Neutrophil (primary cell): ENCODE measurements around the gene FOXI2.

Experiments used
- H3K27ac ChIP-seq: fragments of 200-600 bp; sonication (generic); 2 replicates; pipeline ENCODE4 v1.5.1; 2016; ENCODE audit warnings: mild to moderate bottlenecking, moderate library complexity
- H3K27me3 ChIP-seq: fragments of 200-600 bp; sonication (generic); 2 replicates; pipeline ENCODE4 v1.6.0; 2016; ENCODE audit warnings: mild to moderate bottlenecking
- H3K36me3 ChIP-seq: fragments of 200-600 bp; sonication (generic); 2 replicates; pipeline ENCODE4 v1.5.1; 2017
- H3K4me1 ChIP-seq, 2 experiments: fragments of 200-600 bp in 1 of 2; sonication (generic) in 1 of 2; 1 replicate in 1 of 2; 2 replicates in 1 of 2; pipeline versions ENCODE4 v1.5.1 to v1.6.1; 2013 to 2016; ENCODE audit warnings: low read depth in 1 of 2, low read length in 1 of 2, mild to moderate bottlenecking in 1 of 2, moderate library complexity in 1 of 2; ENCODE audit not compliant: control insufficient read depth in 1 of 2, insufficient read depth in 1 of 2
- H3K4me3 ChIP-seq, 2 experiments: fragments of 200-600 bp in 1 of 2; sonication (generic) in 1 of 2; 1 replicate in 1 of 2; 2 replicates in 1 of 2; pipeline ENCODE4 v1.5.1; 2013 to 2016; ENCODE audit warnings: low read depth in 1 of 2, low read length in 1 of 2, mild to moderate bottlenecking in 1 of 2, moderate library complexity in 1 of 2
- H3K9me3 ChIP-seq: fragments of 200-600 bp; sonication (generic); 2 replicates; pipeline ENCODE4 v1.5.1; 2016
- TF ChIP-seq, protein P1 (sequence below): fragments of 200-600 bp; sonication (generic); IDR thresholded peaks from 2 replicates; pipeline ENCODE4 v1.5.1; 2016; ENCODE audit warnings: antibody characterized with exemption

Gene FOXI2

DNA sequence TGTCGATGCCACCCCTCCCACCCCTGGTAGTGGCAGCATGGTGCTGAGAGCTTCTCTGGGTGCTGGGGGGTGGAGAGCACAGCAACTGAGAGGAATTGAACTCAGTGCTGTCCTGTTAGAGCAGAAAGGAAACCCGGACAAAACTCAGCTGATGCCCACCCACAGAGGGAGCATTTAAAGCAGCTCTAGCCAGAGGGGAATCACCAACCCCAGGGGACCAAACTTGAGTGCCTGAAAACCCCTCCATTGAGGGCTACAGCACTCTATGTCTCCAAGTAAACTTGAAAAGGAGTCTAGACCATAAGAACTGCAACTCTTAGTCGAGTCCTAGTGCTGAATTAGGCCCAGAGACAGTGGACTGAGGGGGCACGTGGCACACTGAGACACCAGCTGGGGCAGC, 16.8 kb upstream of the FOXI2 start:
- no peaks in the 10 kb centered on the region for H3K27me3 ChIP-seq
- H3K4me1 ChIP-seq = no peaks in the 10 kb centered on the region
- no peaks in the 10 kb centered on the region for H3K36me3 ChIP-seq
- no peak overlapping the region for H3K27ac ChIP-seq
- H3K9me3 ChIP-seq = no peaks in the 10 kb centered on the region
- no peak overlapping the region for H3K4me3 ChIP-seq
- TF ChIP-seq, protein P1, sequence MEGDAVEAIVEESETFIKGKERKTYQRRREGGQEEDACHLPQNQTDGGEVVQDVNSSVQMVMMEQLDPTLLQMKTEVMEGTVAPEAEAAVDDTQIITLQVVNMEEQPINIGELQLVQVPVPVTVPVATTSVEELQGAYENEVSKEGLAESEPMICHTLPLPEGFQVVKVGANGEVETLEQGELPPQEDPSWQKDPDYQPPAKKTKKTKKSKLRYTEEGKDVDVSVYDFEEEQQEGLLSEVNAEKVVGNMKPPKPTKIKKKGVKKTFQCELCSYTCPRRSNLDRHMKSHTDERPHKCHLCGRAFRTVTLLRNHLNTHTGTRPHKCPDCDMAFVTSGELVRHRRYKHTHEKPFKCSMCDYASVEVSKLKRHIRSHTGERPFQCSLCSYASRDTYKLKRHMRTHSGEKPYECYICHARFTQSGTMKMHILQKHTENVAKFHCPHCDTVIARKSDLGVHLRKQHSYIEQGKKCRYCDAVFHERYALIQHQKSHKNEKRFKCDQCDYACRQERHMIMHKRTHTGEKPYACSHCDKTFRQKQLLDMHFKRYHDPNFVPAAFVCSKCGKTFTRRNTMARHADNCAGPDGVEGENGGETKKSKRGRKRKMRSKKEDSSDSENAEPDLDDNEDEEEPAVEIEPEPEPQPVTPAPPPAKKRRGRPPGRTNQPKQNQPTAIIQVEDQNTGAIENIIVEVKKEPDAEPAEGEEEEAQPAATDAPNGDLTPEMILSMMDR = no peak

DNA sequence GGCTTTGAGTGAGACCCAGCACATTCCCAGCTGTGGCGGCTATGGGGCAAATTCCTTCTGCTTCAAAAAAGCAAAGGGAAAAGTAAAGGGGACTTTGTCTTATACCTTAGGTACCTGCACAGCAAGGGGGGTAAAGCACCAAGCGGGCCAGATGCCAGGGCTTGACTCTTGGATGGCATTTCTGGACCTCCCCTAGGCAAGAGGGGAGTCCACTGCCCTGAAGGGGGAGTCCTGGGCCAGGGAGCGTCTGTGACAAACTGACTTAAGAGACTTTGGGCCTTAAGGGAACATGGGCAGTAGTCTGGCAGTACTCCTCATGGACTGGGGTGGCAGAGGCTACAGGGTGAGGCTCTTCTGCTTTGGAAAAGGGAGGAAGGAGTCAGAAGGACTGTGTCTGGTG, 16.1 kb upstream of the FOXI2 start:
- Histone ChIP-seq H3K4me1 (no peaks in the 10 kb centered on the region), H3K36me3 (no peaks in the 10 kb centered on the region), H3K9me3 (no peaks in the 10 kb centered on the region), H3K27ac (no peak overlapping the region), H3K4me3 (no peak overlapping the region), H3K27me3 (peaks cover 7% of the 10 kb centered on the region)
- TF ChIP-seq, protein P1 = no peak

DNA sequence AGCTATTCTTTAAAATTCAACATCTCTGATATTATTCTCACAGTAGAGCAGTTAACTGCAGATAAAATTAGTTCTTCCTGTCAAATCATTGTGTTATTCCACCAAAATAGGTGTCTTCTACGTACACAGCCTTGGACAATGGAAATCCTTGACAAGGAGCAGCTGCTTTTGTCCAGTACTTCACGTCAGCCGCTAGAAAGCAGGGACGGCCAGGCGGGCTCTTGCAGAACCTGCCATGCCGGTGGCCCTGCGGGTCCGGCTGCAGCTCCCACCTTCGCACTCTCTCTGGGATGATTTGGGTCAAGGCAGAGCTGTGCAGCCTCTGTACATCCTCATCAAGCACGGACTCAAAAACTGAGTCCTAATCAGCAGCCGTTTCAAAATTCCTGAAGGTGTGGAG, 2.2 kb upstream of the FOXI2 start:
- Histone ChIP-seq H3K4me3 (no peak overlapping the region), H3K27me3 (peaks cover 82% of the 10 kb centered on the region), H3K27ac (no peak overlapping the region), H3K4me1 (no peaks in the 10 kb centered on the region), H3K36me3 (no peaks in the 10 kb centered on the region), H3K9me3 (no peaks in the 10 kb centered on the region)
- TF ChIP-seq, protein P1 = no peak

DNA sequence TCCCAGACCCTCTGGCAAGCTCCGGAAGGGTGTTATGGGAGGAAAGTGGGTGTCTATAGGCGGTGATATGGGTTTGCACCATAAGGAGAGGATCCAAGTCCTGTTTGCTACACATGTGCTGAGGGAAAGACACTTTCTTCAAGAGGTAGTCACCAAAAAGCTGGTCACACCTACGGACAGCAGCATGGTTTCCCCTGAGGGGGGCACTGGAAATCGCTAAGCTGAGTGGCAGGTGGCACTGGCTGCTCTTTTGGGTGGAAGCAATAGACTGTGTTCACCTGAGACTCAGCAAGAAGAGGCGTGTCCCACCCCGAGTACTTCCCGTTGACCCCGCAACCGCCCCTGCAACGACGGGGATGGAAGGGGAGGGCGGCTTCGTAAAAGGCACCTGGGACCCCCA, 1.8 kb upstream of the FOXI2 start:
- H3K27me3 ChIP-seq = peaks cover 79% of the 10 kb centered on the region
- H3K9me3 ChIP-seq = no peaks in the 10 kb centered on the region
- H3K4me1 ChIP-seq = no peaks in the 10 kb centered on the region
- H3K4me3 ChIP-seq = no peak overlapping the region
- no peaks in the 10 kb centered on the region for H3K36me3 ChIP-seq
- H3K27ac ChIP-seq = no peak overlapping the region
- TF ChIP-seq, protein P1 = no peak

DNA sequence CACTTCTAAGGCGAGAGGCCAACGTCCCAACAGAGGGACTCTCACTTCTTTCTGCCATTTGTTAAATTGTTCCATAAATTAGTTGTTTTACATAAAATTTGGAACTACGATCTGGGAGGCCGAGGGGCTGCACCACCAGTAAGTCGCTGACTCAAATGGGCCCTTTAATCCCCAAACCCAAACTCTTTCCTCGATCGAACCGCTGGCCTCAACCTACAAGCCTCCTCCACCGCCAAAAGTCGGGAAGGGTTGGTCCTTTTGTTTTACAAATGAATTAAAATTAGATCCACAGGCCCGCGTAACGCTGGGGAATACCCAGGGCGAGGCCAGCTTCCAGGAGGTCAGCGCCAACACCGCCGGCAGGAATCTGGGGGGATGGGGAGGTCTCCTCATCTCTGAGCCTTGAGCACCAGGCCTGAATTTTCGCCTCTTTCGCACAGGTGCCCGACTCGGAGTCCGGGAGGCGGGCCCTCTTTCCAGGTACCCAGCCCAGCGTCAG, 1.2 kb upstream of the FOXI2 start:
- no peaks in the 10 kb centered on the region for H3K36me3 ChIP-seq
- no peak overlapping the region for H3K27ac ChIP-seq
- H3K9me3 ChIP-seq = no peaks in the 10 kb centered on the region
- H3K4me3 ChIP-seq = no peak overlapping the region
- TF ChIP-seq, protein P1 = no peak
- no peaks in the 10 kb centered on the region for H3K4me1 ChIP-seq
- peaks cover 79% of the 10 kb centered on the region for H3K27me3 ChIP-seq
